ENCODE data around the gene CD40. TPM values are rescaled to one million over a fixed set of nuclear protein-coding genes. Genes with fewer than 3 reads are reported as not detected.

Gene CD40
- 0.10 TPM in 1 of 2 replicates, not detected in the other for total RNA-seq (2014; rRNA removed; shearing (Covaris generic))

DNA sequence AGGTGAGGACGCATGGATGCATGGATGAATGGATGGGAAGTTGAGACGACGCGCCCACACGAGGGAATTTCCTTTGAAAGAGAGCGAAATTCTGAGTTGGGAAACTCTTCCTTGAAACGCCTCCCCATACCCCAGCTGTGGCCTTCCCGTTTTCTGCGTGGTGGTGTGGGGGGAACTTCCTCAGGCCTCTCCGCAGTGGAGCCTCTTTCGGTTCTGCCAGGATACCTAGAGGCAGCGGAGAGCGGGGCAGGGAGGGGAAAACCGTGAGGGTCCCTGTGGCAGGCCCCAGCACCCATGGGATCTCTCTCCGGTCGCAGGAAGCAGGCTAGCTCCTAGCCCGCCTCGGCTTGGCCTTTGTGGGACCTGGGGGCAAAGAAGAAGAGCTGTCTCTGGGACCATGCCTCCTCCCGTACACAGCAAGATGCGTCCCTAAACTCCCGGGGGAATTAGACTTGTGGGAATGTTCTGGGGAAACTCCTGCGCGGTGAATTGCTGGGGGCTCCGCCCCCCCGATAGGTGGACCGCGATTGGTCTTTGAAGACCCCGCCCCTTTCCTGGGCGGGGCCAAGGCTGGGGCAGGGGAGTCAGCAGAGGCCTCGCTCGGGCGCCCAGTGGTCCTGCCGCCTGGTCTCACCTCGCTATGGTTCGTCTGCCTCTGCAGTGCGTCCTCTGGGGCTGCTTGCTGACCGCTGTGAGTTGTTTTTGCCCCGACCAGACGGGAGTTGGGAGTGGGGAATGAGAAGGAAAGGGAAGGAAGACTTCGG is at the start of gene CD40:
CD40 (plus strand) TSS at position 611 of the 764 bp plus-strand sequence; CDS start at position 641, 30 bp downstream.
- in situ Hi-C loops (cut with HindIII; ENCODE audit: low sequenced_read_pairs) = no loop called here
- DNase-seq (ENCODE audit: low spot score) = peak; percentile 69

DNA sequence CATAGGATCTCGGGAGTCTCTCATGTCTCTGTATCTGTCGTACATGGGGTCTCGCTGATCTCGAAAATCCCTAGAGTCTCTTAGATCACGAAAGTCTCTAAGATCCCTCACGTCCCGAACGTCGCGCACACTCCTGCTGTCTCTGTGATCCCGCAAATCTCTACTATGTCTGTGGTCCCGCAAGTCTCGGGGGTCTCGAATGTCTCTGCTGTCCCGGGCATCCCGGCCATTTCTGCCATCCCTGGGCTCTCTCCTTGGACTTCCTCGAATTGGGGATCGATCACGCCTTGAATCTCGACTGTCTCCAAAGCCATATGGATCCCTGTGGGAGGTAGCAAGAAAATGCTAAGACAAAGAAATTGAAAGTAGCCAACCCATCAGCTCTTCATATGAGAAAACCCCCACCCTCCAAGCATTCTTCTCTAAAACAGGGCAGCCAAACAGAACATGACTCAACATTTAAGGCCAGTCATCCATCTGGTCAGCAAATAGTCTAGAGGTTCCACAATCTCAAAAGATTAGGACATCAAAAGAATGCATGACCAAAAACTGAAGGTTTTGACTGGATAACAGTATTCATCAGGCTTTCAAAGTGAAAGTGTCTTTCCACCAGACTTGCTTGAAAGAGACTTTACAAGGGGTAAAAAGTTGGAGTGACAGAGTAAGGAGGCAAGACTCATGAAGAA is 47.8 kb upstream of the CD40 start:
- in situ Hi-C loops (cut with HindIII; ENCODE audit: low sequenced_read_pairs) = no loop called here
- DNase-seq (ENCODE audit: low spot score) = no peak

DNA sequence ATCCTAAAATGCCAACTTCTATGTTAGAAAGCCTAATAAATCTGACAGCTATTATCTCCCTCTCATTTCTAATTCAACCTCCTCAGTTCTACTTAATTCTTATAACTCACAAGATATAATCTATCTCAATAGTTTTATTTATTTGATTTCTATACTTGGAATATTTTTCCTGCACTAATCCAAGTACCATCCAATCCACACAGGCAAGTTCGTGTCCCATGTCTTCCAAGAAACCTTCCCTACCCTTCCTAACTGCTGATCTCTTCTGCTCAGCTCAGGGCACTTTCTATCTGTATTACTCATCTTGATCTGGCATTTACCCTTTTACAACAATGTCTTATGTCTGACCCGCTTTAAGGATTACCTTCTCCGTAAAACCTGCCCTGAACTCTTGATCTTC is 46.5 kb upstream of the CD40 start:
- in situ Hi-C loops (cut with HindIII; ENCODE audit: low sequenced_read_pairs) = no loop called here
- no peak for DNase-seq (ENCODE audit: low spot score)

DNA sequence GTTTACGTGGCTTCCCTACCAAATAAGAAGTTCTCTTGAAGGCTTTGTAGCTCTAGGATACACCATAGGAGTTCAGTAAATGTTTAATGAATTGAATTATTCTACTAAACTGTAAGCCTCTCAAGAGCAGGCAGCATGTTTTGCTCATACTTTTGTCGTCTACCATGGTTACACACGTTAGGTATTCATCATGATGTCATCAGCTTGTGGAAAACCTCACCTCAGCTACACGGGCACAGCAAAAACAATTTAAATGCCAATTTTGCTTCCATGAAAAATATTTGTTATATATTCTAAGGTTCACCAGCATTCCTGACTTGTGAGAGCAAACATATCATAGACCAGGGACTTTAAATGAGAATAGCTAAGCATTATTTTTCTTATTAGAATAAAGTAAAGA is 45.1 kb upstream of the CD40 start:
- in situ Hi-C loops (cut with HindIII; ENCODE audit: low sequenced_read_pairs) = no loop called here
- DNase-seq (ENCODE audit: low spot score) = no peak

DNA sequence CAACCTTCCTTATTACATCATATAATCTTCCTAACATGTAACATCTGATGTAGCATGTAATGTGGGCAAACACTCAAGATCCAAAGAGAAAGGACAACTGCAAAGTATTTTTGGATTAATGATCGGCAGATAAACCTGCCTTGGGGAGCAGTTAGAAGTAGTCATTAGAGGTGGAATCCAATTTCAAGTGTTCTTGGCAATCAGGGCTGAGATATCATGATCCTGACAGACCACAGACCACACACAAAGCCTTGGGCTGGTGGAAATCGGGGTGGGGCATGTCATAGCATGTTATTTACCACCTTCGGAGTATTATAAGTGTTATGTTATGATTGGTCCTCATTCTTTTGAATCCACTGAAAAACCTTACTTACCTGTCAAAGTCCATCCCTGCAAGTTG is 44.7 kb upstream of the CD40 start:
- in situ Hi-C loops (cut with HindIII; ENCODE audit: low sequenced_read_pairs) = no loop called here
- DNase-seq (ENCODE audit: low spot score) = no peak

DNA sequence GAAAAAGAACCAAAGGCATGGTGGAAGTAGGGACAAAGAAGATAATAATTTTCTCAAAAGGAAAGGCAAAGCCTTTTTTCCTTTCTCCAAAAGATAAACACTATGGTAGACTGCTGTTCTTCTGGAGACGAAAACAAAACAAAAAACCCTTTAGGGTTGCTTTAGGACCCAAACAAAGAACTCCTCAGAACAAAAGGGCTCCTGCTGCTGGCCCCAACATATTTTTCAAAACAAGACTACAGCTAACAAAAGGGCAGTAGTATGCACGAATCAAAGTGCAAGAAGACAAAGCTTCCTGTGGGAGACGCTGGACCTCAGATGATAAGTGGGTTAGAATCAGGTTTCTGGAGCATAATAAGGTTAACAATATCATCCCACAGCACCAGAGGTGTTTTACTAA is 44.1 kb upstream of the CD40 start:
- DNase-seq (ENCODE audit: low spot score) = no peak
- in situ Hi-C loops (cut with HindIII; ENCODE audit: low sequenced_read_pairs) = no loop called here

DNA sequence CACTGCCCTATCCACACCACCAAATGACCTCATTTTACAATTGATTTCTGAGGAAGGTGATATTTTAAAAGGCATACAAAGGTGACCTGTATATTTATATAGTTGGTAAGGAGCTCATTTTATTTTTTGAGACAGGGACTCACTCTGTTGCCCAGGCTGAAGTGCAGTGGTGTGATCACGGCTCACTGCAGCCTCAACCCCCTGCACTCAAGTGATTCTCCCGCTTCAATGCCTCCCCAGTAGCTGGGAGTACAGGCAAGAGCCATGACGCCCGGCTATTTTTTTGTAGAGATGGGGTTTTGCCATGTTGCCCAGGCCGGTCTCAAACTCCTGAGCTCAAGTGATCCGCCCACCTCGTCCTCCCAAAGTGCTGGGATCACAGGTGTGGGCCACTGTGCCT is 41.3 kb upstream of the CD40 start:
- in situ Hi-C loops (cut with HindIII; ENCODE audit: low sequenced_read_pairs) = no loop called here
- no peak for DNase-seq (ENCODE audit: low spot score)

DNA sequence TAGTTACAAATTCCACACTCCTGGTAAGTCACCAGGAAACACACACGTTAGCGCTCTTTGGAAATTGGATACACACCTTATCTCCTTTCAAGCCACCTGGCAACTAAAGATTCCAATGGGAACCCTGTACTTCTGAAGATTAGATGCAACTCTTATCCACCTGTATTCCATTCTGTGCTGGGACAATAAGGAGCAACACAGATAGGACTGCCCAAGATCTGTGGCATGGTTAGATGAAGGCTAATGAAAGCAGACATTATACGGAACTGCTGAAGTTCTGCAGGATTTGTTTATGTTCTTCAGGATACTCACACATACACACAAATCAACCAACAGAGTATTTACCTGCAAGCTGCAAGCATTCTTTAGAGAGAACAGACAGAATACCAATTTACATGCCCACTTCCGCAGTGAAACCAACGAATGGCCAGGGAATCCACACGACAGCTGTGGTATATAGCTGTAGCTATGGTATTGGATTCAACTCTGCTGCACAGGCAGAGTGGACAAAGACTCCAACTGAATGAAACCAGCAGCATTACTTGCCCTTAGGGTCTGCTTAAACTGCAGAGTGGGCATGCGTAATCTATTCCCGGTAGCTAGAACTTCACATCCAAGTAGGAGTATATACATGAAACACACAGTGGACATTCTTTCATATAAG is 40.3 kb upstream of the CD40 start:
- DNase-seq (ENCODE audit: low spot score) = no peak
- in situ Hi-C loops (cut with HindIII; ENCODE audit: low sequenced_read_pairs) = no loop called here

DNA sequence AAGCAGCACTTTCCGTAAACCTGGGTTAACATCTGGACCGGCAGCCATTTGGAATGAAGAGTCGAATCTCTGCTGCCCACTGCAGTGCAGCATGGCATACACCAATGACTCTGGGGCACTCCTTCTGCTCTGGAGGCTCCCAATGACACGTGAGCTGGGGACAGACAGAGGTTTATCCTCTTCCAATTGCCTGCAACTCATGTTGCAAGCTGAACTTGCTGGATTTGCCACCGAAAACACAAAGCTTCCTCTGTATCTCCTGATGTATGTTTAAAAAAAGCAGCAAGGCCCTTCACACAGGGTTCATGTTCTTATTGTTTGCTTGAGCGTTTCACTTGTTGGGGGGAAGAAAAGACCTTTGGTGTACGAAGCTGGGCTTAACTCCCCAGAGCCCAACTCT is 39.2 kb upstream of the CD40 start:
- DNase-seq (ENCODE audit: low spot score) = no peak
- in situ Hi-C loops (cut with HindIII; ENCODE audit: low sequenced_read_pairs) = no loop called here

DNA sequence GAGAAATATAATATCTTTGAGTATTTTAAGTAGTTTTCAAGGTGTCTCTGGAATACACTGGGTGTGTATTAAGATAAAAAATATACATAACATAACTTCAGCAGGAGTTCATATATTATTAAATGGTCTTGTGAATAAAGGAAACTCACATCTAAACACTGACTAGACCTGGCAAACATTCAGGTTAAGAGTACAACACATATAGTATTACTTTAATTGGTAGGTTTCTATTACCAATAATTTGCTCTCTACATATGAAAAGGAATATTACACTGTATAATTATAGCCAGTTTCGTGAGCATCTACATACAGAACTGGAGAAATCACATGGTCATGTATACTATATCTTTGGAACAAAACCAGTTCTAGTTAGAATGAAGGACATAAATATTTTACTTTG is 37.0 kb upstream of the CD40 start:
- in situ Hi-C loops (cut with HindIII; ENCODE audit: low sequenced_read_pairs) = no loop called here
- DNase-seq (ENCODE audit: low spot score) = no peak

DNA sequence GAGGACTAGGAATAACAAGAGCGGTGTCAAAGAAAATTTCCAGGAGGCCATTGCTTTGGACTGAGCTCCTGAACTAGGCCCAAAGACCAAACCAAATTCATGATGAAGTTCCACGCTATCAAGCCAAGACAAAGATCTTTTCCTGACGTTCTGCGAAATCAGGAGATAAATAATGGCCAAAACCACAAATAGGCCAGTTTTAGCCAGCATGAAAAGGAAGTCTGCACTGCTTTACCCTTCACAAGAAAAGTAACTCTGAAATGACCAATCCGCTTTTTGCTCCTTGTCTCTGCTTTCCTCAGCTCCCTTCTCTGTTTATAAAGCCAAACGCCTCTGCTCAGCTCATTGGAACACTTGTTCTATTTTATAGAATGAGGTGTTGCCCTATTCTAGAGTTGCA is 35.0 kb upstream of the CD40 start:
- no peak for DNase-seq (ENCODE audit: low spot score)
- in situ Hi-C loops (cut with HindIII; ENCODE audit: low sequenced_read_pairs) = no loop called here

DNA sequence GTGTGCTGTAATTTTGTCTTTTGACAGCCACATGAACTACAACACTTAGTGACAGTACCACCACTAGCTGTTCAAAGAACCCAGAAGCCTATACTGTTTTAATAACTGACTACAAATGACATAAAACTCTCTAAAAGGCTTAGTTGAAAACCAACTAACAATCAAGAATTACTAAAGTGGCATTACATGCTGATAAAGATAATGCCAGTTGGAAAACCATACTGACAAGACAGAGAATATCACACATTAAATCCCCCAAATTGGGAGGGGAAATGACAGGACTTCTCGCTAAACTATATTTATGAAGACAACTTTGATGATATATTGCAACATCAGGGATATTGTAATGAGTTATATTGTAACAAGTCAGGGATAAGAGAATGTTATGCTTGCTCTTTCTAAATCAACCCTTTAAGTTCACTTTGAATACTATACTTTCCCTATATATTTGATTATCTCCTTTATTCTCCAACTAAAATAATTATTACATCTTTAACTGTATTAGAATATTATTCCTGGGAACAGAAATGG is 34.5 kb upstream of the CD40 start:
- no peak for DNase-seq (ENCODE audit: low spot score)
- in situ Hi-C loops (cut with HindIII; ENCODE audit: low sequenced_read_pairs) = no loop called here

DNA sequence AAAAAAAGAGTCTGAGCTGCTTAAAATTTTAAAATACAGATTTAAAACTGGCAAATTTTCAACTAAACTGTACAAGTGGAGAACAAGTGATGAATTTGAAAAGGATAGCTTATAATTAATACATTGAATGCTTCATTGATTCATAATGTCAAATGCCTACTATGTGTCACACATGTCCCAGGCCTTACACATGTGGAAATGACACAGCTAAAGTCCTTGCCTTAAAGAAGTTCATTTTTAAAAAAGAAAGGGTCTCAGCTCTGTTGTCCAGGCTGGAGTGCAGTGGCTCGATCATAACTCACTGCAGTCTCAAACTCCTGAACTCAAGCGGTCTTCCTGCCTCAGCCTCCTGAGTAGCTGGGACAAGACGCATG is 33.3 kb upstream of the CD40 start:
- no peak for DNase-seq (ENCODE audit: low spot score)
- in situ Hi-C loops (cut with HindIII; ENCODE audit: low sequenced_read_pairs) = no loop called here

DNA sequence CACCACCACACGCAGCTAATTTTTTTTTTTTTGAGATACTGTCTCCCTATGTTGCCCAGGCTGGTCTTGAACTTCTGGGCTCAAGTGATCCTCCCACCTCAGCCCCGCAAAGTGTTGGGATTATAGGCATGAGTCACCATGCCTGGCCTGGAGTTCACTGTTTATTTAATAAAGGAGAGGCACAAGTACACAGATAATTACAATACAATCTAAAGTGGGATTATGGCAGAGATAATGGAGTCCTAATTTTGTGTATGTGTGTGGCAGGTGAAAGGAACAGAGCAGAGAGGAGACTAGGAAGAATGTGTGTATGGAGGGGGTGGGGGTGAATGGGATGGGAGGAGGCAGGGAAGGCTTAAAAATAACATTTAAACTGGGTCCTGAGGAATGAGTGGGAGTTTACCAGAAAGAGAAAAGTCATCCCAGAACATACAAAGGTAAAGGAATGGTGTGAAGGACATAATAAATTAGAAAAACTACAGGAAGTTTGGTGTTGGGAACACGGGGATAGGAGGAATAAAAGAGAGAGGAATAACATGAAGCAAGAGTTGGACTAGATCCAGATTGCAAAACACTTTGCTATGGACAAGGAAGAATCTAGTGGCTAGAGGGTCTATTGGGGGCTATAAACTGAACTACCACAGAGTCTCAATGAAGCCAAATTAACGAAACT is 32.8 kb upstream of the CD40 start:
- DNase-seq (ENCODE audit: low spot score) = no peak
- in situ Hi-C loops (cut with HindIII; ENCODE audit: low sequenced_read_pairs) = no loop called here

DNA sequence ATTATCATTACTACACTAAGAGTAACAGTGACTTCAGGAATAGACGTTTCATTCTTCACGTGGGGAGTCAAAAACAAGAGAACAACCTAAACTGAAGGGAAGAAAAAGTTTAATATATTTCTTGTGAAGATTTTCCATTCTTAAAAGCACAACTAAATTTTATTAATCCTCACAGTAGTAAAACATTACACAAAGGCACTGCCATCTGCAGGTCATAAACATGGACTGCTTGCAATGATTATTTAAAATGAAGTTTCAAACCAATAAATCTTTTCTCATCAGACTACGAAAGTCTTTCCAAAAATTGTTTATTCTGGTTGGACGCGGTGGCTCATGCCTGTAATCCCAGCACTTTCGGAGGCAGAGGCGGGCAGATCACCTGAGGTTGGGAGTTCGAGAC is 31.0 kb upstream of the CD40 start:
- in situ Hi-C loops (cut with HindIII; ENCODE audit: low sequenced_read_pairs) = no loop called here
- DNase-seq (ENCODE audit: low spot score) = no peak

DNA sequence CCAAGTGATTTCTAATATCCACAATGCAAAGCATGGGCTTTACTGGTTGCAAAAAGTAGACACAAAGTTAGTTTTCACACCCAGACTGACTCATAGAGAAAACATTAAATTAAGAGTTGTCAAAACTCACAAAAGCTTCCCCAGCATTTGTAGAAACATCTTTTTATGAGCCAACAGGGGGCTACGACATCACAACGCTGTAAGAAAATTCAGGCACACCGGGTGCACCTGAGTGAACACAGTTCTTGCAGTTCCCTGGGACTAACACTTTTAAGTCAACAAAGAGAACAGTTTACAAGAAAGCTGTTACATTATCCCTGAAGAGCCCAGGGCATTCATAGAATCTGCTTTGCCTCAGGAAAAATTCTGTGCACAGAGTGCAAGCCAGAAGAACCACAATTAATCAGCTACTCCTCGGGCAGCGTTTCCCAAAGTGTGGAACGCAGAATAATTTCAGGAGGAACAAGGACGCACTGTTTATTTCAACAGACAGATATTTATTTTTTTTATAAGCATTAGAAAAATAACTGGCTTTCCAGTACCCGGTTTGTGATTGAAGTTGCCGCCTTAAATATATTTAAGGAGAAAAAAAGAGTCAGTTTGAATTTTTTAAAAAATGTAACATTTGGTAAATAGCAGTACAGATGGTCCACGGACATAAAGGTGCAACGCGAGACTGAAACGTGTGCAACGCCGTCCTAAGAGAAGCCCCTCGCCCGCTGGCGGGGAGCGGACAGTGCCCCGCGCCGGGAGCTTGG is 29.5 kb upstream of the CD40 start:
- no peak for DNase-seq (ENCODE audit: low spot score)
- in situ Hi-C loops (cut with HindIII; ENCODE audit: low sequenced_read_pairs) = no loop called here

DNA sequence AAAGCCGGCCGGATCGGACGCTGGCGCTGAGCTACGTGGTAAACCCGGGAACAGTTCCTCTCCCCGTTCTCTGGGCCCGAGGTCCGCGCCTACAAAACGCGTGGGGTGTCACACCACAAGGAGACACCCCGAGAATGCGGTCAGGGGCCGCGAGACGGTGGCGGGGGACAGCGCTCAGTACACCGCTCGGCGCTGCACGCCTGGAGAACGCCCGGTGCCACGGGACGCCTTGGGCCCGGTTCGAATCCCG is 29.0 kb upstream of the CD40 start:
- in situ Hi-C loops (cut with HindIII; ENCODE audit: low sequenced_read_pairs) = no loop called here
- no peak for DNase-seq (ENCODE audit: low spot score)

DNA sequence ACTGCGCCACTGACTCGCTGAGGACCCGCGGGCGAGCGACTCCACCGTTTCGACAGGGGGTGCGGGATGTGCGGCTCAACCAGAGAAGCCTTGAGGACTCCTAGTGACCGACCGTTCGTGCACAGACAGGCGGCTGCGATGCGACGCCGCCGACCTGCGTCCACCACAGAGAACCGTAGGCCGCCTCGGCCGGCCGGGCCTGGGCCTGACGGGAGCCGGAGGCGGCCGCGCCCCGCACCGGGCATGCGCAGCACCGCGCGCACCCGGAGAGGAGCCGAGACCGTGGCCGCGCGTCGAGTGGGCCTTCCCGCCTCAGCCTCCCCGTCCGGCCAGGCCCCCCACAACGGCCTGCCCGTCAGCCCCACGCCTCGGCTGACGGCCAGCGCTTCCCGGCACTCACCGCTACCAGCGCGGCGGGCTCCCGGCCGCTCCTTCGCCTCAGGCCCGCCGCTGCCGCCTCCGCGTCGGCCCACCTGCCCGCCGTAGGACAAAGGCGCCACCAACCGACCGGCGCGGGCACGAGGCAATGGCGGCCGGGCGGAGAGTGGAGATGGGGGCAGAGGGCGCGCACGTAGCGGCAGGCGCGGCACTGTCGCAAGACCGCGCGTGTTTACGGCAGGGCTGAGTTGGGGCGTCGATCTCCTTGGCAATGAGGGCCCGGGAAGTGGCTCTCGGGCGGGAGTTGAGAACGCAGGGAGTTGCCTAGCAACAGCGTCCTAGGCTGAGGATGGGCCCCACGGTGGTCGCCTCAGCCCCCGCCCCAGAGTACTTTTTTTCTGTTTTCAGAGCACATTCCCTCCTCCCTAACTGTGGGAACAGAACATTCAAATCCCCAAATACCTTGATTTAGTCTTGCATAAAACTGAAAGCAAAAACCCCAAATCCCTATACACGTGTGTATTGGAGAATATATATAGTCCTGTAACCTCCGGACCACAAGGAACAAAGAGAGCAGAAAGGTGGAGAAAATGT is 28.4 kb upstream of the CD40 start, which contains the start of gene NCOA5:
NCOA5 (minus strand) TSS at position 546 of the 972 bp plus-strand sequence. CDS start 10,538 bp downstream, outside the sequence.
- peak; percentile 94 for DNase-seq (ENCODE audit: low spot score)
- in situ Hi-C loops (cut with HindIII; ENCODE audit: low sequenced_read_pairs) = no loop called here

Measured in G401 (cell line).